Right hindlimb (tissue), 1 donor: ENCODE measurements around the gene UQCRC2.
"Not testable (repeated sequence)": the region's sequence is repeated elsewhere in the genome, so short reads cannot be mapped to it uniquely, and the experiment has no call there.

Experiments used
- DNase-seq: peaks from one replicate; pipeline ENCODE4 v3.0.0-alpha.2; 2018

UQCRC2 gene

DNA sequence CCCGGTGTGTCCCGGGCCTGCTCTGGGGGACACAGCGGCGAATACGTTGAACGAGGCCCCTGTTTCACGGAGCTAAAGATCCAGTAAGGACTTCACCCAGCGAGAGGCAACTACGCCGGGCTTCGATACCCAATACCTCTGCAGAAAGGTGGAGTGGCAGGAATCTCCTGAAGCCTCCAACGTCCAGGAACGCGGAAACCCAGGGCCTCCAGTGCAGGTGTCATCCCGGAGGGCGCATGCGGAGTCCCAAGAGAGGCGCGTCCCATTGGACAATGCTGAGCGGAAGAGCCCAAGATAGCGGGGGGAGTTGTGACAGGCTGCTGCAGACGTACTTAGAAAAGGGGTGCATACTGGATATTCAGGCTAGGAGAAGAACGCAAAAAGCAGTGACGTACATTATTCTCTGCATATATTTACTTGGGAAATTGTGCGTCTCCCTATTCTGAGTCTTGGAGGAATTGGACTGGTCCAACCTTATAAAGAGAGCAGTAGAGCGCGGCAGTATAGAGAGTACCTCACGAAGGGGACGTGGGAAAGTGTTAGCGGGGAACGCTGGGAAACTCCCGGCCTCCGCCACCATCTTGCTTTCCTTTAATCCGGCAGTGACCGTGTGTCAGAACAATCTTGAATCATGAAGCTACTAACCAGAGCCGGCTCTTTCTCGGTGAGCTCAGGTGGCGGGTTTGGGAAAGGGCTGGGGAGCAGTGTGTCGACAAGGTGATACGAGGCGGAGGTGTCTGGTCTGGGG lies at the start of gene UQCRC2:
UQCRC2 (plus strand) TSS at position 569 of the 748 bp plus-strand sequence; CDS start at position 632, 63 bp downstream.
- peak; percentile 91 for DNase-seq

DNA sequence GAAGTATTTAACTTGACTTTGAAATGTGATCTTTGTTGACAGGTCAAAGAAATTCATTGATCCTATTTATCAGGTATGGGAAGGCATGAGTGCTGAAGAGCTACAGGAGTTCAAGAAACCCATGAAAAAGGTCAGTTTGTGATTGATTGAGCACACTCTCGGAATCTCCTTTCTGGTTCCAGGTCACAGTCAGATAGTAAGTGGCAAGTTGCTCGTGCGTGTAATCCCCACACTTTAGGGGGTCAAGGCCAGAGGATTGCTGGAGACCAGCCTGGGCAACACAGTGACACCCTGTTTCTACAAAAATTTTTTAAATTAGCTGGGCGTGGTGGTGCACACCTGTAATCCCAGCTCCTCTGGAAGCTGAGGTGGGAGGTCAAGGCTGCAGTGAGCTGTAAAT lies 20.5 kb upstream of the UQCRC2 start:
- not testable (repeated sequence) for DNase-seq

DNA sequence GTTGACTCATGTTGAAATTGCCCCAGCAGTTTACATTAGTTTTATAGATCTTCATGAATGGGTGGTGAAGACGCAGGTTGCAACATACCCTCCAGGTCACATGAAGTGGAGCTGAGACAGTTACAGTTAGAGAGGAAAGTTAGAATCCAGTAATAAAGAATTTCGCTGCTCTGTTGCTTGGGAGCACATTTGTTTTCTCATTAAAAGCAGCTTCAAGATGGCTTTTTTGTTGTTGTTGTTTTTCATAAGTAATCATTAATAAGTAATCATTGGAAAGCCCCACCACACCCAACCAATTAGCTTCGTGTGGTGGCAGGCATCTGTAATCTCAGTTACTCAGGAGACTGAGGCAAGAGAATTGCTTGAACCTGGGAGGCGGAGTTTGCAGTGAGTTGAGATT lies 19.8 kb upstream of the UQCRC2 start:
- DNase-seq, result not testable (repeated sequence)

DNA sequence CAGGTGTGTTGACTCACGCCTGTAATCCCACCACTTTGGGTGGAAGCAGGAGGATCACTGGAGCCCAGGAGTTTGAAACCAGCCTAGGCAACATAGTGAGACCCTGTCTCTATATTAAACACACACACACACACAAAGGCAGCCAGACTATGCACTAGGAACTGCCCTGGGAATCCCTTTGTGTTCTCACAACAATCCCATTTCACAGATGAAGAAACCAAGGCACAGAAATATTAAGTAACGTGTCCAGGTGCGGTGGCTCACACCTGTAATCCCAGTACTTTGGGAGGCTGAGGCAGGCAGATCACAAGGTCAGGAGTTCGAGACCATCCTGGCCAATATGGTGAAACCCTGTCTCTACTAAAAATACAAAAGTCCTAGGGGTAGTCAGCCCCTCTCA lies 19.4 kb upstream of the UQCRC2 start:
- not testable (repeated sequence) for DNase-seq

GRCh38 chr16:21936216-21936615 lies 16.9 kb upstream of the UQCRC2 start:
- DNase-seq, result not testable (repeated sequence)

DNA sequence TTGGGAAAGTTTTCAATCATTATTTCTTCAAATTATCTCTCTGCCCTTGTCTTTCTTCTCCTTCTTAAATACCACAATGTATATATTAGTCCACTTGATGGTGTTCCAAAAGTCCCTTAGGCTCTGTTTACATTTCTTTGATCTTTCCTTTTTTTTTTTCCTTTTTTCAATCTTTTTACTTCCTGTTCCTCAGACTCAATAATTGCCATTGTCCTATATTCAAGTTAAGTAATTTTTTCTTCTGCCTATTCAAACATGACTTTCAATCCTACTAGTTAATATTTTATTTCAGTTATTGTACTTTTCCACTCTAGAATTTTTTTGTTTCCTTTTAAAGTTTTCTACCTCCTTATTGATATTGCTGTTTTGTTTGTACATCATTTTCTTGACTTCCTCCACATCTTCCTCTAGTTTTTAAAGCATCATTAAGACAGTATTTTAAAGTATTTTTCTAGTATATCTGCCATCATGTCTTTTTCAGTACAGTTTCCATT lies 15.8 kb upstream of the UQCRC2 start:
- no peak for DNase-seq

- DNase-seq, result no peak
Measured at GRCh38 chr16:21940570-21940969, 12.6 kb upstream of the UQCRC2 start.

GRCh38 chr16:21943571-21943970 lies 9.6 kb upstream of the UQCRC2 start:
- DNase-seq, result no peak

DNA sequence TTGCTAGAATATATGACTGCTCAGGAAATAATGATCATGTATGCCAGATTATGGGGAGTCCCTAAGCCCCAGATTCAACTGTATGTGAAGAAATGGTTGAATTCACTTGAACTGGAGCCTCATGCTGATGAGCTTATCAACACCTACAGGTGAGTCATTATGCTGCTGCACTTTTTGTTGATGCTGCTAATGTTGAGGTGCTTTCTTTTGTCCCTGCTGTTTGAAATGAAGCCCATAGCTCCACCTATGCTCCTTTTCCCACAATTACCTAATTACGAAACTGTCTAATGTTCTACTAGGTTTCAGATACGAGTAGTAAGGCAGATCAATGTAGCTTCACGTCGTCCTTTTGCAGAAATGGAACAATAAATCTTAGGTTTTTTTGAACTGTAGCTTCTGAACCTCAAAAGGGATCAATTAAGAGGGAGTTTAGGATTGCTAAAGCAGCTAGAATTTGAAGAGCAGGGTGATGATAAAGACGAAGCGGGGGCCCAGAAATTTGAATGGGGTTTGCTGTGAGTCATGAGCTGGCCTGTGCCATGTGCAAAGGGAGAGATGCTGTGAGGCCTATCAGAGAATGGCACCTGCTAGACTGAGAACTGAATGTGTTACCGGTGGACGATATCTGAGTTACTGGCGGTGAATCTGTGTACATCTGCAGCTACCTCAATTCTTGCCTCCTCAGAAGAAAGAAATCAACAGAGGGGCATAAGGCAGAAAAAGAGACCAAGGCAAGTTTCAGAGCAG lies 6.1 kb upstream of the UQCRC2 start:
- DNase-seq, result no peak

DNA sequence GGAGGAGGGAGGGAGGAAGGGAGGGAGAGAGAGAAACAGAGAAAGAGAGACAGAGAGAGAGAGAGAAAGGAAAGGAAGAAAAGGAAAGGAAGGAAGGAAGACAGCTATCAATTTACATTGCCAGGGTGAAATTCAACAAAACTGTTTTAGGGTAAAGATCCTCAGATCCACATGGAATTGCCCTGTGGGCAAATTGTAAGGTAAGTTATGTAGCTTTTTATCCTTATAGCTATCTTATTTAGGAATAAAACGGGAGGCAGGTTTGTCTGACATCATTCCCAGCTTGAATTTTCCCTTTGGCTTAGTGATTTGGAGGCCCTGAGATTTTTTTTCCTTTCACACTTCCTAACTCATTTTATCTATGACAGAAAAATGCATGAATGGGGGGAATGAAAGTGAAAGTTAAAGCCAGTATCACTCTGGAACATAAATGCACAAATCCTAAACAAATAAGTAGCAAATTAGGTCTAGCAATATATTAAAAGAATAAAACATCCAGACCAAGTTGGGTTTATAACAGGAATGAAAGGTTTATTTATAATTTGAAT lies 3.4 kb upstream of the UQCRC2 start:
- no peak for DNase-seq

- no peak for DNase-seq
Measured at GRCh38 chr16:21950782-21951521, 2.2 kb upstream of the UQCRC2 start.

DNA sequence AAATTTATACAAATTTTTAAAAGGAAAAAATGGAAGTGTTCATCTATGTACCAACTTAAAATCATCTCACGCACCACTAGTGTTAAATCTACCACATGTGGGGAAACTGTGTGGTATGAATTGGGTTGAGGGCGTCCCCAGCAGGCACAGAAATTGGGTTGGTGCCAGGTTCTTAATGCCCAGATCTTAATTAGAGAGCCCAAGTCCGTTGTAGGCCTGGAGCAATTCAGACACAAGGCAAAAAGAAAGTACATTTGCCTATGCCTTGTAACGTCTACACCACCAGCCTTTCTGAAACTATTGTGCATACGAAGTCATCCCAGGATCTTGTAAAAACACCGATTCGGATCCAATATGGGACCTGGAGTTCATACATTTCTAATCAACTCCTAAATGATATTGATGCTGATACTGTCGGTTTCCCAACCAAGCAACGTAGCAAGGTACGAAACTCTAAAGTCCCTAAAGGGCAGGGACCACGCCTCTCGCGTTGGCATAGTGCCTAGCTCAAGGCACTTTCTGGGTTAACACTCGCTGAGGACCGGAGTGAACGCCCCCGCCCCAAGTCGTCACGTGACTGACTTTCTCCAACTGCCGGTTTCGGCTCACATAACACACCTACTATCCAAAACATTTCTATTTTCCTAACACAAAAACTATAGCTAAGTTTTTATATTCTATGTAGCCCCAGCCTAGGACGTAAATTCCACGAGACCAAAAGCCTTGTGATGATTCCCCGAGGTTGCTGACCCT lies 945 bp upstream of the UQCRC2 start:
- DNase-seq, result peak; percentile 84

DNA sequence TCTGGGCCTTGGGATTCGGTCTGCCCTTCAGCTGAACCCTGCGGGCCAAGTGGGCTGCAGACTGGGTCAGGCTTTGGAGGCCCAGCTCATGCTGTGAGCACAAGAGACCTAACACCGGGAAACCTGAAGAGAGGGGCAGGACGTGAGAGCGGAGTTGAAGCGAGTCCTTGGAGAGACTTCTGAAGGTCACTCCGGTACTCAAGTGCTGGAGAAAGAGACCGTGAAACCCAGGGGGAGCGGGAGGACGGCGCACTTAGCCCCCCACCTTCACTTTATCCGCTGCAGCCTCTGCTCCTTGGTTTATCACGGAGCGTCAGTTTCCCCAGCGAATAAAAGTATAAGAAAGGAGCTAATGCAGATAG lies 361 bp downstream of the UQCRC2 start:
- no peak for DNase-seq

GRCh38 chr16:21957714-21958346 lies 4.7 kb downstream of the UQCRC2 start:
- no peak for DNase-seq

DNA sequence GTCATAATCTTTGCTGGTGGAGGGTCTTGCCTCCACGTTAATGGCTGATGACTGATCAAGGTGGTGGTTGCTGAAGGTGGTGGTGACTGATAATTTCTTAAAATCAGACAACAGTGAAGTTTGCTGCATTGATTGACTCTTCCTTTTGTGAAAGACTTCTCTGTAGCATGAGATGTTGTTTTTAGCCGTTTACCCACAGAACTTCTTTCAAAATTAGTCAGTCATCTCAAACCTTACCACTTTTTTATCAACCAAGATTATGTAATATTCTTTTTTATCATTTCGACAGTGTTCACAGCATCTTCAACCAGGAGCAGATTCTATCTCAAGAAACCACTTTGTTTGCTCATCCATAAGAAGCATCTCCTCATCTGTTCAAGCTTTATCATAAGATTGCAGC lies 5.9 kb downstream of the UQCRC2 start:
- no peak for DNase-seq

DNA sequence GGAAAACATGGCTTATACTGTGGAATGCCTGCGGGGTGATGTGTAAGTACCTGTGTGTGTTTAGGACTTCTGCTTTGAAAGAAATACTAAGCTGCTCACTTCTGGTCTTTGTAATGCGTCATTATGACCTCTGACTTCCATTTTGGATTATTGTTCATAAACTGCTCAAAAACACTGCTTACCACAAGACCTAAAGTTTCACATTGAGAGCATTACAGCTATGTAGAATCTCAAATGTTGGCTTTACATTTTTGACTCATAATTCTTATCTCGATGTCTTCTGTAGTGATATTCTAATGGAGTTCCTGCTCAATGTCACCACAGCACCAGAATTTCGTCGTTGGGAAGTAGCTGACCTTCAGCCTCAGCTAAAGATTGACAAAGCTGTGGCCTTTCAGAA lies 9.3 kb downstream of the UQCRC2 start:
- no peak for DNase-seq

- no peak for DNase-seq
Measured at GRCh38 chr16:21963887-21964286, 10.7 kb downstream of the UQCRC2 start.

GRCh38 chr16:21964353-21964752 lies 11.2 kb downstream of the UQCRC2 start:
- no peak for DNase-seq

GRCh38 chr16:21971856-21972255 lies 18.7 kb downstream of the UQCRC2 start:
- no peak for DNase-seq

- no peak for DNase-seq
Measured at GRCh38 chr16:21973945-21974344, 20.8 kb downstream of the UQCRC2 start.

GRCh38 chr16:21980032-21980431 lies 26.9 kb downstream of the UQCRC2 start:
- DNase-seq, result no peak

DNA sequence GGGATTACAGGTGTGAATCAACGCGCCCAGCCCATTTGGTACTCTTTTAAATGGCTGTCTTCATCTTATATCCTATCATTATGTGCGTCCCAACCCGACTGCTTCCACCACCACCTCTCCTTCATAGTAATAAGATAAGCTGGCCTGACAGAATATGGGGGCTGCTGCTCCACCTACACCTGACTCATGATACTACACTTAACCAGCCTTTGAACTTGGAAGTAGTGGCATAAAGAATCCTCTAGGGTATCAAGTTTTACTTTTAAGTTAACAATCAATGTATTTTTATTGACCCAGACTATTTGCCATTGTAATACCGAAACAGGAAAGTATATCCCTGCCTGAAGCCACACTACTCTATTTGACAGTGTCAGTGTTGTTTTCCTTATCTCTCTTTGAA lies 28.9 kb downstream of the UQCRC2 start:
- DNase-seq, result no peak
